ENCODE measurements around the gene TOX2.
A peak's percentile ranks its signal among the peaks of the same experiment; 100 is the strongest.

TOX2 gene

GRCh38 chr20:43906505-43907034 is 8.1 kb upstream of the TOX2 start:
- no peak for TF ChIP-seq CTCF (IDR thresholded peaks at IDR 0.05; ENCODE audit: control insufficient read depth, extremely low read depth, insufficient read depth)
- H3K4me3 ChIP-seq (ENCODE audit: low read depth, low read length): no peak overlapping the region
- no peak for DNase-seq (ENCODE audit: low read depth)

GRCh38 chr20:43909211-43909610 is 5.4 kb upstream of the TOX2 start:
- TF ChIP-seq CTCF (IDR thresholded peaks at IDR 0.05; ENCODE audit: control insufficient read depth, extremely low read depth, insufficient read depth): no peak
- no peak overlapping the region for H3K4me3 ChIP-seq (ENCODE audit: low read depth, low read length)
- DNase-seq (ENCODE audit: low read depth): no peak

GRCh38 chr20:43909720-43910119 is 4.9 kb upstream of the TOX2 start:
- no peak overlapping the region for H3K4me3 ChIP-seq (ENCODE audit: low read depth, low read length)
- no peak for DNase-seq (ENCODE audit: low read depth)
- no peak for TF ChIP-seq CTCF (IDR thresholded peaks at IDR 0.05; ENCODE audit: control insufficient read depth, extremely low read depth, insufficient read depth)

GRCh38 chr20:43910564-43910963 is 4.1 kb upstream of the TOX2 start:
- DNase-seq (ENCODE audit: low read depth): no peak
- H3K4me3 ChIP-seq (ENCODE audit: low read depth, low read length): no peak overlapping the region
- no peak for TF ChIP-seq CTCF (IDR thresholded peaks at IDR 0.05; ENCODE audit: control insufficient read depth, extremely low read depth, insufficient read depth)

- TF ChIP-seq CTCF (IDR thresholded peaks at IDR 0.05; ENCODE audit: control insufficient read depth, extremely low read depth, insufficient read depth): no peak; the same call in 1 of the 2 replicates
- peak; percentile 25 for DNase-seq (ENCODE audit: low read depth)
- no peak overlapping the region for H3K4me3 ChIP-seq (ENCODE audit: low read depth, low read length)
Measured at GRCh38 chr20:43911066-43911465, 3.6 kb upstream of the TOX2 start.

GRCh38 chr20:43913291-43914025 is 1.2 kb upstream of the TOX2 start:
- TF ChIP-seq CTCF (IDR thresholded peaks at IDR 0.05; ENCODE audit: control insufficient read depth, extremely low read depth, insufficient read depth): no peak
- H3K4me3 ChIP-seq (ENCODE audit: low read depth, low read length): no peak overlapping the region
- DNase-seq (ENCODE audit: low read depth): no peak
